Lower leg skin (tissue), 3 donors: ENCODE measurements around the gene RAB3D.

ENCODE experiments used
- CTCF ChIP-seq, 3 donors: fragments of 450-650 bp; IDR thresholded peaks; one replicate each; pipeline ENCODE4 v1.5.1; 2016; ENCODE audit warnings: antibody characterized with exemption in 3 of 3, mild to moderate bottlenecking in 3 of 3, moderate library complexity in 2 of 3
- POLR2A ChIP-seq, 2 donors: fragments of 450-650 bp; IDR thresholded peaks; one replicate each; pipeline ENCODE4 v1.6.1; 2016 to 2017; ENCODE audit warnings: antibody characterized with exemption in 2 of 2, mild to moderate bottlenecking in 1 of 2, moderate library complexity in 1 of 2

GRCh38 chr19:11304936-11305335, 34.5 kb downstream of the RAB3D start:
- TF ChIP-seq CTCF (IDR thresholded peaks at IDR 0.05) (no peak), POLR2A (IDR thresholded peaks at IDR 0.05) (no peak)
